OCI-LY1 (cell line): ENCODE results near the gene ARHGEF28.

Source experiments
- H2AFZ ChIP-seq: fragments of 200-600 bp; sonication (generic), shearing (Covaris generic); 2 replicates; pipeline ENCODE4 v1.6.0; 2014; ENCODE audit warnings: antibody characterized with exemption, mild to moderate bottlenecking, low read length
- H3F3A ChIP-seq: fragments of 200-600 bp; sonication (generic), shearing (Covaris generic); 2 replicates; pipeline ENCODE4 v1.6.0; 2014; ENCODE audit warnings: mild to moderate bottlenecking, antibody characterized with exemption, low read length, moderate library complexity; ENCODE audit not compliant: insufficient read depth
- H3K27ac ChIP-seq: fragments of 200-600 bp; sonication (generic); 2 replicates; pipeline ENCODE4 v1.5.1; 2014; ENCODE audit warnings: low read length, mixed run types, mild to moderate bottlenecking, low read depth; ENCODE audit not compliant: poor library complexity, severe bottlenecking
- H3K27me3 ChIP-seq: fragments of 200-600 bp; sonication (generic); 2 replicates; pipeline ENCODE4 v1.6.0; 2014; ENCODE audit warnings: antibody characterized with exemption, mild to moderate bottlenecking, low read length, moderate library complexity; ENCODE audit not compliant: insufficient read depth
- H3K36me3 ChIP-seq: fragments of 200-600 bp; sonication (generic); 2 replicates; pipeline ENCODE4 v1.6.1; 2014; ENCODE audit warnings: mild to moderate bottlenecking, antibody characterized with exemption, low read length, moderate library complexity, mixed read lengths; ENCODE audit not compliant: insufficient read depth
- H3K4me1 ChIP-seq: fragments of 200-600 bp; sonication (generic); 2 replicates; pipeline ENCODE4 v1.5.1; 2014; ENCODE audit warnings: mild to moderate bottlenecking, low read length, moderate library complexity; ENCODE audit not compliant: insufficient read depth, severe bottlenecking
- H3K4me2 ChIP-seq: fragments of 200-600 bp; sonication (generic), shearing (Covaris generic); 2 replicates; pipeline ENCODE4 v1.6.1; 2014; ENCODE audit warnings: low read length
- H3K4me3 ChIP-seq: fragments of 200-600 bp; sonication (generic); 2 replicates; pipeline ENCODE4 v1.5.1; 2014; ENCODE audit warnings: low read length, low read depth, mild to moderate bottlenecking, mixed read lengths; ENCODE audit not compliant: poor library complexity, severe bottlenecking
- H3K79me2 ChIP-seq: fragments of 200-600 bp; shearing (Covaris generic); 2 replicates; pipeline ENCODE4 v1.6.1; 2016; ENCODE audit warnings: mixed run types, low read length, mixed read lengths; ENCODE audit not compliant: insufficient read depth
- H3K9ac ChIP-seq: fragments of 200-600 bp; sonication (generic), shearing (Covaris generic); 2 replicates; pipeline ENCODE4 v1.6.1; 2014; ENCODE audit warnings: mild to moderate bottlenecking, low read length, mixed read lengths
- H3K9me2 ChIP-seq: fragments of 200-600 bp; sonication (generic), shearing (Covaris generic); 2 replicates; pipeline ENCODE4 v1.6.1; 2014; ENCODE audit warnings: low read depth, mild to moderate bottlenecking, low read length, mixed read lengths
- H3K9me3 ChIP-seq: fragments of 200-600 bp; shearing (Covaris generic); 2 replicates; pipeline ENCODE4 v1.6.1; 2014; ENCODE audit warnings: low read length, mixed read lengths
- H4K20me1 ChIP-seq: fragments of 200-600 bp; sonication (generic), shearing (Covaris generic); 2 replicates; pipeline ENCODE4 v1.6.0; 2016; ENCODE audit warnings: mild to moderate bottlenecking, low read length; ENCODE audit not compliant: insufficient read depth
- EZH2 ChIP-seq: fragments of 200-600 bp; sonication (generic), shearing (Covaris generic); IDR thresholded peaks from 2 replicates; pipeline ENCODE4 v1.8.0; 2017; ENCODE audit warnings: borderline replicate concordance, mixed run types, mild to moderate bottlenecking, antibody characterized with exemption, low read length, moderate library complexity, mixed read lengths
- TF ChIP-seq, protein P1 (sequence below): fragments of 200-600 bp; sonication (generic), shearing (Covaris generic); IDR thresholded peaks from 2 replicates; pipeline ENCODE4 v1.5.1; 2017; ENCODE audit warnings: mild to moderate bottlenecking, antibody characterized with exemption, low read length, moderate library complexity, mixed read lengths

ARHGEF28 gene

DNA sequence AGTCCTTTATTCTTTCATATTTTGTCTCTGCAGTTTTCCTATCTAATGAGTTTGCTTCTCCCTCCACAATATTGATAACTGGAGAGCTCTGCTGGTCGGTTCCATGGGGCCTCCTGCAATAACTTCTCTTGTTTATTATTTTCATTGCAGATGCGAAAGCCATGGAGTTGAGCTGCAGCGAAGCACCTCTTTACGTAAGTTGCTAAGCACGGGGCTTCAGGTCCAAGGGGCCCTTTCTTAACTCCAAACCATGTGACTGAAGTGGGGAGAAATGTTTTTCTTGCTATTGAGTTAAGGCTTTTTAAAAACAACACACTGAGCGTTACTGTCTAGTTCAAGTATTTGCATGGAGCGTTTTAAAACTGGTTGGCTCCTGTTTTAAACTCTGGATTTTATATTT lies 58.7 kb downstream of the ARHGEF28 start:
- H3K27me3 ChIP-seq: no peaks in the 10 kb centered on the region
- H4K20me1 ChIP-seq: no peaks in the 10 kb centered on the region
- no peak overlapping the region for H3K4me2 ChIP-seq
- no peaks in the 10 kb centered on the region for H3K9me2 ChIP-seq
- no peaks in the 10 kb centered on the region for H3K36me3 ChIP-seq
- no peak overlapping the region for H3K9ac ChIP-seq
- H3K79me2 ChIP-seq: no peaks in the 10 kb centered on the region
- no peaks in the 10 kb centered on the region for H3K9me3 ChIP-seq
- H3K4me1 ChIP-seq: no peaks in the 10 kb centered on the region
- no peak overlapping the region for H3K4me3 ChIP-seq
- H2AFZ ChIP-seq: no peak overlapping the region
- H3F3A ChIP-seq: no peaks in the 10 kb centered on the region
- TF ChIP-seq, protein P1, sequence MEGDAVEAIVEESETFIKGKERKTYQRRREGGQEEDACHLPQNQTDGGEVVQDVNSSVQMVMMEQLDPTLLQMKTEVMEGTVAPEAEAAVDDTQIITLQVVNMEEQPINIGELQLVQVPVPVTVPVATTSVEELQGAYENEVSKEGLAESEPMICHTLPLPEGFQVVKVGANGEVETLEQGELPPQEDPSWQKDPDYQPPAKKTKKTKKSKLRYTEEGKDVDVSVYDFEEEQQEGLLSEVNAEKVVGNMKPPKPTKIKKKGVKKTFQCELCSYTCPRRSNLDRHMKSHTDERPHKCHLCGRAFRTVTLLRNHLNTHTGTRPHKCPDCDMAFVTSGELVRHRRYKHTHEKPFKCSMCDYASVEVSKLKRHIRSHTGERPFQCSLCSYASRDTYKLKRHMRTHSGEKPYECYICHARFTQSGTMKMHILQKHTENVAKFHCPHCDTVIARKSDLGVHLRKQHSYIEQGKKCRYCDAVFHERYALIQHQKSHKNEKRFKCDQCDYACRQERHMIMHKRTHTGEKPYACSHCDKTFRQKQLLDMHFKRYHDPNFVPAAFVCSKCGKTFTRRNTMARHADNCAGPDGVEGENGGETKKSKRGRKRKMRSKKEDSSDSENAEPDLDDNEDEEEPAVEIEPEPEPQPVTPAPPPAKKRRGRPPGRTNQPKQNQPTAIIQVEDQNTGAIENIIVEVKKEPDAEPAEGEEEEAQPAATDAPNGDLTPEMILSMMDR: no peak
- no peak for TF ChIP-seq EZH2
- H3K27ac ChIP-seq: no peak overlapping the region

DNA sequence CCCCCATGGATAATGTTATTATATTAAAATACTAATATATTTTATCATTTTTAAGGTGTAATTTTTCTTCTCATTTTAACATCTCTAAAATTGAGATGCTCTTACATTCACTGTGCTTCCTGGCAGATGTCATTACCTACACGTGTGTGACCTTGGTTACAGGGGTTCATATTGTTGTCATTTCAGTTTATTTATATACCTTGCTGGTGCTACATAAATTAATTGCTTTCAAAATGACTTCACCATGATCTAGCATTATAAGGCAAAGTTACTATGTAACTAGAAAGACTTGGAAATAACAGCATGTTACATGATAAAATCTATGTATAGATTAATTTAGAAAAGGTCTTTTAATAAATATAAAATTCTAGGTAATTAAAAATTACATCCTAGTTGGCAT lies 60.9 kb downstream of the ARHGEF28 start:
- Histone ChIP-seq H2AFZ (no peak overlapping the region), H4K20me1 (no peaks in the 10 kb centered on the region), H3K4me3 (no peak overlapping the region), H3K4me1 (no peaks in the 10 kb centered on the region), H3F3A (no peaks in the 10 kb centered on the region), H3K9ac (no peak overlapping the region), H3K36me3 (no peaks in the 10 kb centered on the region), H3K4me2 (no peak overlapping the region), H3K9me2 (no peaks in the 10 kb centered on the region), H3K27ac (no peak overlapping the region), H3K9me3 (no peaks in the 10 kb centered on the region), H3K79me2 (no peaks in the 10 kb centered on the region), H3K27me3 (no peaks in the 10 kb centered on the region)
- TF ChIP-seq, protein P1: no peak
- no peak for TF ChIP-seq EZH2

DNA sequence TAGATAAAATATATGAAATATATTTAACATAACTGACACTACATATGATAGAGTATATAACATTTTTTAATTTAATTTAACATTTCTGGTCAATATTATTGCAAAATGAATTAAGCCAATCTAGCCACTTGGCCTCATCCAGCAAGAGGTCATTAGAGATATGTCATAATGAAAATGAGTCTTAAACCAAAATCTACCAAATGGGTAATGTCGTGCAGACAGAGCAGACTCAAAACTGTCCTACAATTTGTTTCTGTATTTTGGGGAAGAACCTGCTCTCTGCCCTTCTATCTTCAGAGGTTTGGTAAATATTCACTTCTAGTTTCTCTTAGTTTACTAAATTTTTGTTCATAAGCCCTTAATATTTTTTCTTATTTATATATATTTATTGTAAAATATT lies 61.4 kb downstream of the ARHGEF28 start:
- no peak overlapping the region for H3K9ac ChIP-seq
- H3K36me3 ChIP-seq: no peaks in the 10 kb centered on the region
- no peaks in the 10 kb centered on the region for H3K9me2 ChIP-seq
- H3K27ac ChIP-seq: no peak overlapping the region
- no peaks in the 10 kb centered on the region for H3K27me3 ChIP-seq
- TF ChIP-seq, protein P1: no peak
- TF ChIP-seq EZH2: no peak
- no peak overlapping the region for H3K4me2 ChIP-seq
- no peak overlapping the region for H3K4me3 ChIP-seq
- no peak overlapping the region for H2AFZ ChIP-seq
- H3F3A ChIP-seq: no peaks in the 10 kb centered on the region
- H3K9me3 ChIP-seq: no peaks in the 10 kb centered on the region
- H3K4me1 ChIP-seq: no peaks in the 10 kb centered on the region
- H3K79me2 ChIP-seq: no peaks in the 10 kb centered on the region
- no peaks in the 10 kb centered on the region for H4K20me1 ChIP-seq
